ENCODE measurements around the gene NAALADL2. TPM values are rescaled to one million over a fixed set of nuclear protein-coding genes. Genes with fewer than 3 reads are reported as not detected.
"Not testable (repeated sequence)": the region's sequence is repeated elsewhere in the genome, so short reads cannot be mapped to it uniquely, and the experiment has no call there.

Gene NAALADL2
- total RNA-seq, 2 experiments from 2014 or later: not detected

GRCh38 chr3:175131866-175132265 is 272.7 kb downstream of the NAALADL2 start:
- DNase-seq; H3K27ac Mint-ChIP-seq; H3K36me3 Mint-ChIP-seq (ENCODE audit: low read depth); H3K4me1 Mint-ChIP-seq (ENCODE audit: low read depth); CTCF ChIA-PET; H3K9me3 Mint-ChIP-seq; H3K4me3 Mint-ChIP-seq; H3K27me3 Mint-ChIP-seq (ENCODE audit: low read depth); intact Hi-C loops (cut with micrococcal nuclease): not testable (repeated sequence)

GRCh38 chr3:175132706-175133105 is 273.6 kb downstream of the NAALADL2 start:
- H3K9me3 Mint-ChIP-seq; H3K27ac Mint-ChIP-seq; H3K27me3 Mint-ChIP-seq (ENCODE audit: low read depth); DNase-seq; H3K4me1 Mint-ChIP-seq (ENCODE audit: low read depth); CTCF ChIA-PET; H3K36me3 Mint-ChIP-seq (ENCODE audit: low read depth); H3K4me3 Mint-ChIP-seq; intact Hi-C loops (cut with micrococcal nuclease): not testable (repeated sequence)

GRCh38 chr3:175144368-175144767 is 285.2 kb downstream of the NAALADL2 start:
- CTCF ChIA-PET: no interaction called here
- Mint-ChIP-seq H3K4me1 (ENCODE audit: low read depth) (no peaks in the 10 kb centered on the region), H3K9me3 (peaks cover 8% of the 10 kb centered on the region), H3K36me3 (ENCODE audit: low read depth) (no peaks in the 10 kb centered on the region), H3K4me3 (no peak overlapping the region), H3K27me3 (ENCODE audit: low read depth) (no peaks in the 10 kb centered on the region), H3K27ac (no peak overlapping the region)
- intact Hi-C loops (cut with micrococcal nuclease): no loop called here
- no peak for DNase-seq

- intact Hi-C loops (cut with micrococcal nuclease): no loop called here
- H3K36me3 Mint-ChIP-seq (ENCODE audit: low read depth): no peaks in the 10 kb centered on the region
- no peak overlapping the region for H3K27ac Mint-ChIP-seq
- H3K4me3 Mint-ChIP-seq: no peak overlapping the region
- no peak for DNase-seq
- H3K27me3 Mint-ChIP-seq (ENCODE audit: low read depth): no peaks in the 10 kb centered on the region
- CTCF ChIA-PET: no interaction called here
- no peaks in the 10 kb centered on the region for H3K4me1 Mint-ChIP-seq (ENCODE audit: low read depth)
- H3K9me3 Mint-ChIP-seq: peaks cover 4% of the 10 kb centered on the region
Measured at GRCh38 chr3:175146258-175146657, 287.1 kb downstream of the NAALADL2 start.

- Mint-ChIP-seq H3K4me3 (no peak overlapping the region), H3K27me3 (ENCODE audit: low read depth) (no peaks in the 10 kb centered on the region), H3K4me1 (ENCODE audit: low read depth) (no peaks in the 10 kb centered on the region), H3K27ac (no peak overlapping the region), H3K36me3 (ENCODE audit: low read depth) (no peaks in the 10 kb centered on the region), H3K9me3 (peaks cover 4% of the 10 kb centered on the region)
- no peak for DNase-seq
- CTCF ChIA-PET: no interaction called here
- intact Hi-C loops (cut with micrococcal nuclease): no loop called here
Measured at GRCh38 chr3:175149675-175150074, 290.5 kb downstream of the NAALADL2 start.

- CTCF ChIA-PET: no interaction called here
- Mint-ChIP-seq H3K27me3 (ENCODE audit: low read depth) (no peaks in the 10 kb centered on the region), H3K4me3 (no peak overlapping the region), H3K36me3 (ENCODE audit: low read depth) (no peaks in the 10 kb centered on the region), H3K9me3 (peaks cover 5% of the 10 kb centered on the region), H3K27ac (no peak overlapping the region), H3K4me1 (ENCODE audit: low read depth) (no peaks in the 10 kb centered on the region)
- no peak for DNase-seq
- intact Hi-C loops (cut with micrococcal nuclease): no loop called here
Measured at GRCh38 chr3:175150812-175151401, 291.8 kb downstream of the NAALADL2 start.

GRCh38 chr3:175153595-175153994 is 294.5 kb downstream of the NAALADL2 start:
- peaks cover 1% of the 10 kb centered on the region for H3K9me3 Mint-ChIP-seq
- H3K4me1 Mint-ChIP-seq (ENCODE audit: low read depth): no peaks in the 10 kb centered on the region
- H3K27me3 Mint-ChIP-seq (ENCODE audit: low read depth): no peaks in the 10 kb centered on the region
- no peak overlapping the region for H3K27ac Mint-ChIP-seq
- CTCF ChIA-PET: no interaction called here
- H3K4me3 Mint-ChIP-seq: no peak overlapping the region
- intact Hi-C loops (cut with micrococcal nuclease): no loop called here
- no peaks in the 10 kb centered on the region for H3K36me3 Mint-ChIP-seq (ENCODE audit: low read depth)
- no peak for DNase-seq

GRCh38 chr3:175155172-175155571 is 296.0 kb downstream of the NAALADL2 start:
- no peak for DNase-seq
- intact Hi-C loops (cut with micrococcal nuclease): no loop called here
- Mint-ChIP-seq H3K9me3 (peaks cover 1% of the 10 kb centered on the region), H3K4me3 (no peak overlapping the region), H3K27ac (no peak overlapping the region), H3K36me3 (ENCODE audit: low read depth) (no peaks in the 10 kb centered on the region), H3K27me3 (ENCODE audit: low read depth) (no peaks in the 10 kb centered on the region), H3K4me1 (ENCODE audit: low read depth) (no peaks in the 10 kb centered on the region)
- CTCF ChIA-PET: no interaction called here

- intact Hi-C loops (cut with micrococcal nuclease): no loop called here
Measured at GRCh38 chr3:175159202-175159601, 300.1 kb downstream of the NAALADL2 start.

GRCh38 chr3:175161291-175161690 is 302.2 kb downstream of the NAALADL2 start:
- intact Hi-C loops (cut with micrococcal nuclease): no loop called here
- Mint-ChIP-seq H3K27ac (no peak overlapping the region), H3K4me3 (no peak overlapping the region), H3K9me3 (no peaks in the 10 kb centered on the region), H3K4me1 (ENCODE audit: low read depth) (no peaks in the 10 kb centered on the region), H3K27me3 (ENCODE audit: low read depth) (no peaks in the 10 kb centered on the region), H3K36me3 (ENCODE audit: low read depth) (no peaks in the 10 kb centered on the region)
- no peak for DNase-seq
- CTCF ChIA-PET: no interaction called here

More at GRCh38 chr3:175159202-175159601, 300.1 kb downstream of the NAALADL2 start:
- no peaks in the 10 kb centered on the region for H3K27me3 Mint-ChIP-seq (ENCODE audit: low read depth)
- H3K36me3 Mint-ChIP-seq (ENCODE audit: low read depth): no peaks in the 10 kb centered on the region
- no peak for DNase-seq
- CTCF ChIA-PET: no interaction called here
- H3K27ac Mint-ChIP-seq: no peak overlapping the region
- H3K4me1 Mint-ChIP-seq (ENCODE audit: low read depth): no peaks in the 10 kb centered on the region
- H3K4me3 Mint-ChIP-seq: no peak overlapping the region
- peaks cover 1% of the 10 kb centered on the region for H3K9me3 Mint-ChIP-seq

GRCh38 chr3:175163686-175164085 is 304.6 kb downstream of the NAALADL2 start:
- no peak overlapping the region for H3K4me3 Mint-ChIP-seq
- CTCF ChIA-PET: no interaction called here

GRCh38 chr3:175173117-175173516 is 314.0 kb downstream of the NAALADL2 start:
- H3K36me3 Mint-ChIP-seq (ENCODE audit: low read depth); H3K27ac Mint-ChIP-seq; H3K4me3 Mint-ChIP-seq; H3K4me1 Mint-ChIP-seq (ENCODE audit: low read depth); CTCF ChIA-PET; DNase-seq; H3K27me3 Mint-ChIP-seq (ENCODE audit: low read depth); intact Hi-C loops (cut with micrococcal nuclease); H3K9me3 Mint-ChIP-seq: not testable (repeated sequence)

More at GRCh38 chr3:175163686-175164085, 304.6 kb downstream of the NAALADL2 start:
- Mint-ChIP-seq H3K4me1 (ENCODE audit: low read depth) (no peaks in the 10 kb centered on the region), H3K27me3 (ENCODE audit: low read depth) (no peaks in the 10 kb centered on the region), H3K36me3 (ENCODE audit: low read depth) (no peaks in the 10 kb centered on the region), H3K27ac (no peak overlapping the region), H3K9me3 (no peaks in the 10 kb centered on the region)
- intact Hi-C loops (cut with micrococcal nuclease): no loop called here
- DNase-seq: no peak

GRCh38 chr3:175176556-175176955 is 317.4 kb downstream of the NAALADL2 start:
- intact Hi-C loops (cut with micrococcal nuclease): no loop called here
- CTCF ChIA-PET: no interaction called here
- Mint-ChIP-seq H3K9me3 (peaks cover 6% of the 10 kb centered on the region), H3K27ac (no peak overlapping the region), H3K4me3 (no peak overlapping the region), H3K4me1 (ENCODE audit: low read depth) (no peaks in the 10 kb centered on the region), H3K27me3 (ENCODE audit: low read depth) (no peaks in the 10 kb centered on the region), H3K36me3 (ENCODE audit: low read depth) (no peaks in the 10 kb centered on the region)
- DNase-seq: no peak

Measured in activated naive CD4-positive, alpha-beta T cell treated with anti-CD3 and anti-CD28 coated beads for 36 hours (primary cell).